HEK293 (cell line): ENCODE measurements around the gene CRYBA4.
A peak's percentile ranks its signal among the peaks of the same experiment; 100 is the strongest.

ENCODE experiments used
- CTCF ChIA-PET: fragments of 350-600 bp; formaldehyde crosslinking; extraction: SDS; loops from one replicate; lab custom pipeline; 2021; ENCODE audit warnings: antibody characterized with exemption; lab: Yijun Ruan, JAX
- POLR2A ChIA-PET: fragments of 300-600 bp; formaldehyde crosslinking; extraction: SDS; loops from one replicate; lab custom pipeline; 2020; ENCODE audit warnings: antibody characterized with exemption, inconsistent platforms; lab: Yijun Ruan, JAX
- H3K27ac ChIP-seq: fragments of 200-500 bp; sonication (Bioruptor generic); 2 replicates; pipeline ENCODE4 v1.5.1; 2014; ENCODE audit warnings: low read depth, low read length, control low read depth, inconsistent platforms; ENCODE audit errors: extremely low read depth
- H3K36me3 ChIP-seq, 2 experiments: fragments of 200-500 bp in 1 of 2; sonication (Bioruptor generic) in 1 of 2; 1 replicate in 1 of 2; 2 replicates in 1 of 2; pipeline ENCODE4 v1.5.1; 2014 to 2017; ENCODE audit warnings: inconsistent platforms in 2 of 2, low read length in 2 of 2; ENCODE audit not compliant: control insufficient read depth in 2 of 2, insufficient read depth in 1 of 2
- H3K4me1 ChIP-seq: fragments of 200-500 bp; sonication (Bioruptor generic); 2 replicates; pipeline ENCODE4 v1.5.1; 2014; ENCODE audit warnings: mild to moderate bottlenecking, low read length, inconsistent platforms; ENCODE audit not compliant: control insufficient read depth, insufficient read depth
- H3K4me3 ChIP-seq: 2 replicates; pipeline ENCODE4 v1.5.1; 2011; ENCODE audit warnings: low read depth, mild to moderate bottlenecking, control low read depth, low read length, moderate library complexity
- H3K9me3 ChIP-seq: fragments of 200-500 bp; sonication (Bioruptor generic); 2 replicates; pipeline ENCODE4 v1.5.1; 2014; ENCODE audit warnings: low read depth, low read length, inconsistent platforms; ENCODE audit not compliant: control insufficient read depth, insufficient read depth
- BCL11B ChIP-seq: fragments of 450-650 bp; formaldehyde crosslinking; IDR thresholded peaks from 2 replicates; pipeline ENCODE4 v1.5.1; 2016; ENCODE audit warnings: low read depth, missing biosample characterization, missing genetic modification characterization
- KLF16 ChIP-seq: fragments of 450-650 bp; formaldehyde crosslinking; IDR thresholded peaks from 2 replicates; pipeline ENCODE4 v1.5.1; 2017; ENCODE audit warnings: missing biosample characterization, missing genetic modification characterization
- KLF8 ChIP-seq: fragments of 450-650 bp; formaldehyde crosslinking; IDR thresholded peaks from 2 replicates; pipeline ENCODE4 v1.5.1; 2016; ENCODE audit warnings: missing biosample characterization, missing genetic modification characterization
- SP2 ChIP-seq: fragments of 450-650 bp; formaldehyde crosslinking; IDR thresholded peaks from 2 replicates; pipeline ENCODE4 v1.5.1; 2016; ENCODE audit warnings: missing biosample characterization, missing genetic modification characterization
- WT1 ChIP-seq: fragments of 450-650 bp; formaldehyde crosslinking; IDR thresholded peaks from 2 replicates; pipeline ENCODE4 v1.5.1; 2016; ENCODE audit warnings: missing biosample characterization, missing genetic modification characterization
- ZFP41 ChIP-seq: fragments of 450-650 bp; formaldehyde crosslinking; IDR thresholded peaks from 2 replicates; pipeline ENCODE4 v1.5.1; 2016; ENCODE audit warnings: missing biosample characterization, missing genetic modification characterization, borderline replicate concordance
- ZNF132 ChIP-seq: fragments of 450-650 bp; formaldehyde crosslinking; IDR thresholded peaks from 2 replicates; pipeline ENCODE4 v1.5.1; 2017; ENCODE audit warnings: missing biosample characterization, missing genetic modification characterization, borderline replicate concordance
- ZNF174 ChIP-seq: fragments of 450-650 bp; formaldehyde crosslinking; IDR thresholded peaks from 2 replicates; pipeline ENCODE4 v1.5.0; 2017; ENCODE audit warnings: missing biosample characterization, mild to moderate bottlenecking, missing genetic modification characterization
- ZNF2 ChIP-seq: fragments of 450-650 bp; formaldehyde crosslinking; IDR thresholded peaks from 2 replicates; pipeline ENCODE4 v1.5.1; 2016; ENCODE audit warnings: missing biosample characterization, missing genetic modification characterization
- ZNF433 ChIP-seq: fragments of 450-650 bp; formaldehyde crosslinking; IDR thresholded peaks from 2 replicates; pipeline ENCODE4 v1.5.1; 2016; ENCODE audit warnings: missing biosample characterization, missing genetic modification characterization, low read depth
- ZNF449 ChIP-seq: fragments of 450-650 bp; formaldehyde crosslinking; IDR thresholded peaks from 2 replicates; pipeline ENCODE4 v1.5.1; 2017; ENCODE audit warnings: missing biosample characterization, mild to moderate bottlenecking, missing genetic modification characterization, moderate library complexity
- ZNF501 ChIP-seq: fragments of 450-650 bp; formaldehyde crosslinking; IDR thresholded peaks from 2 replicates; pipeline ENCODE4 v1.5.1; 2016; ENCODE audit warnings: missing biosample characterization, missing genetic modification characterization
- ZNF514 ChIP-seq: fragments of 450-650 bp; formaldehyde crosslinking; IDR thresholded peaks from 2 replicates; pipeline ENCODE4 v1.5.1; 2016; ENCODE audit warnings: missing biosample characterization, missing genetic modification characterization
- ZNF600 ChIP-seq: fragments of 450-650 bp; formaldehyde crosslinking; IDR thresholded peaks from 2 replicates; pipeline ENCODE4 v1.5.1; 2016; ENCODE audit warnings: missing biosample characterization, missing genetic modification characterization
- ZNF660 ChIP-seq: fragments of 450-650 bp; IDR thresholded peaks from 2 replicates; pipeline ENCODE4 v1.5.1; 2018; ENCODE audit warnings: missing biosample characterization, mild to moderate bottlenecking, missing genetic modification characterization
- ZNF701 ChIP-seq: fragments of 450-650 bp; formaldehyde crosslinking; IDR thresholded peaks from 2 replicates; pipeline ENCODE4 v1.5.1; 2016; ENCODE audit warnings: missing biosample characterization, missing genetic modification characterization
- ZNF768 ChIP-seq: fragments of 450-650 bp; formaldehyde crosslinking; IDR thresholded peaks from 2 replicates; pipeline ENCODE4 v1.5.1; 2018; ENCODE audit warnings: missing biosample characterization, mild to moderate bottlenecking, missing genetic modification characterization
- ZSCAN4 ChIP-seq: fragments of 450-650 bp; formaldehyde crosslinking; IDR thresholded peaks from 2 replicates; pipeline ENCODE4 v1.5.1; 2017; ENCODE audit warnings: missing biosample characterization, missing genetic modification characterization
- TF ChIP-seq, protein P1 (sequence below): fragments of 450-650 bp; formaldehyde crosslinking; IDR thresholded peaks from 2 replicates; pipeline ENCODE4 v1.5.1; 2016; ENCODE audit warnings: missing biosample characterization, missing genetic modification characterization
- TF ChIP-seq, protein P2 (sequence below): fragments of 450-650 bp; formaldehyde crosslinking; IDR thresholded peaks from 2 replicates; pipeline ENCODE4 v1.5.1; 2016; ENCODE audit warnings: missing biosample characterization, missing genetic modification characterization, borderline replicate concordance
- TF ChIP-seq, protein P3 (sequence below): fragments of 450-650 bp; formaldehyde crosslinking; IDR thresholded peaks from 2 replicates; pipeline ENCODE4 v1.5.1; 2016; ENCODE audit warnings: missing biosample characterization, missing genetic modification characterization

The CRYBA4 gene

DNA sequence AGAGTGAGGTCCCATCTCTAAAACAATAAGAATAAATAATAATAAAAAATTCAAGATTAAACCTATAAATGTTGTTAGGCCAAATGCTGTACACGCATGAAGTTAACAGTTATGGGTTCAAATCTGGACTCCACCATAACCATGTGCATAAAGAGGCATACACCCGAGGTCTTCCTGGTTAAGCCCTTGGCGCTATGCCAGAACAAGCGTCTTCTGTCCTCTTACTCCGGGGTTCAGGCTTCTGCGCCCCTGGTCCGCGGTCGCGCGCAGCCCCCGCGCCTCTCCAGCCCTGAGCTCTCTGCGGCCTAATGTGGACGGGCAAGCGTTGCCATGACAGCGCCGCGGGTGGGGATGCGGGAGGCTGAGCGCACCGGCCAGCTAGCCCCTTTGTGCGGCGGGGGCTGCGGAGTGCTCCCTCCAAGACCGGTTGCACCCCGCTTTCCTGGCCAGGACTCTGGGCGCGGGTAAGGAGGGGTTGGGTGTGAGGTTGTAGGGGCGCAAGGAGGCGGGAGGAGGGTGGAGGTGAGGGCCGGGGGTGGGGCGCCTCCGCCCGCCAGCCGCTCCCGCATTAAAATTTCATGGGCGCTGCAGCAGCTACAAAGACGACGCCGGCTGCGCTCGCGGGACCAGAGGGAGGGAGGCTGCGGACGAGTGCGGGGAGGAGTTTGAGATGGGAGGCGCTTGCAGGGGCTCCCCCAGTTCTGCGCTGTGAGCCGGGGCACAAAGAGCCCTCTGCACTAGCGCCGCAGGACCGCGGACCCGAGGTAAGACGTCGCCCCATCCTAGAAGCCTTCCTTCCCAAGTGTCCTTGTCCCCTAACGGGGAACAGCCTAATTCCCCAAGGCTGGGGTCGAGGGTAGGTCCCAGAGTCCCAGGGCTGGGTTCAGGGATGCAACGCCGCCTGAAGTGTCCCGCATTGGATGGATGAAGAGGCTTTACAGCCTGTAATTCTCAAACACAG, 35.4 kb downstream of the CRYBA4 start, which contains the start of gene MIAT (continued):
- TF ChIP-seq BCL11B (tag by site-specific recombination): no peak
- no peak for TF ChIP-seq ZNF132 (tag by site-specific recombination)
- TF ChIP-seq, protein P1, sequence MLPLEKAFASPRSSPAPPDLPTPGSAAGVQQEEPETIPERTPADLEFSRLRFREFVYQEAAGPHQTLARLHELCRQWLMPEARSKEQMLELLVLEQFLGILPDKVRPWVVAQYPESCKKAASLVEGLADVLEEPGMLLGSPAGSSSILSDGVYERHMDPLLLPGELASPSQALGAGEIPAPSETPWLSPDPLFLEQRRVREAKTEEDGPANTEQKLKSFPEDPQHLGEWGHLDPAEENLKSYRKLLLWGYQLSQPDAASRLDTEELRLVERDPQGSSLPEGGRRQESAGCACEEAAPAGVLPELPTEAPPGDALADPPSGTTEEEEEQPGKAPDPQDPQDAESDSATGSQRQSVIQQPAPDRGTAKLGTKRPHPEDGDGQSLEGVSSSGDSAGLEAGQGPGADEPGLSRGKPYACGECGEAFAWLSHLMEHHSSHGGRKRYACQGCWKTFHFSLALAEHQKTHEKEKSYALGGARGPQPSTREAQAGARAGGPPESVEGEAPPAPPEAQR (tag by site-specific recombination): no peak
- TF ChIP-seq ZSCAN4 (tag by site-specific recombination): no peak
- TF ChIP-seq, all 188 proteins: peak for 18

DNA sequence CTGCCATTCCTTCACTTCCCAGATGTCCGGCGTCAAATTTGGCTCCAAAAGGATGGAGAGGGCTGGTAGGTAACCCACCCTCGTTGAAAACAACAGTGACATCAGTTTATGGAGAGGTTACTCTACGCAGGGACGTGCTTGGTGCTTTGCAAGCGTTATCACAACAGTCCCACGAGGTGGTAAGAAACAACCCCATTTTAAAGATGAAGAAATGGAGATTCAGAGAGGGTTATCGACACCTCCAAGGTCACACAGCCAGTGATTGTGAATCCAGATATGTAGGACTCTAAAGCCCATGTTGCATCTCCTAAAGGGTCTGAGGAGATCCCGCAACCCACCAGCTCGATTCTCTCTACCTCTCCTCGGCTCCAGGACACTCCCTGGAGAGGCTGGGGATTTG, 36.4 kb downstream of the CRYBA4 start:
- CTCF ChIA-PET: interaction anchor here (0.6 kb wide), 1 partner anchor 68 kb away, joined by 3 read pairs; the partner anchor contains the start of gene TPST2
- POLR2A ChIA-PET: no interaction called here

DNA sequence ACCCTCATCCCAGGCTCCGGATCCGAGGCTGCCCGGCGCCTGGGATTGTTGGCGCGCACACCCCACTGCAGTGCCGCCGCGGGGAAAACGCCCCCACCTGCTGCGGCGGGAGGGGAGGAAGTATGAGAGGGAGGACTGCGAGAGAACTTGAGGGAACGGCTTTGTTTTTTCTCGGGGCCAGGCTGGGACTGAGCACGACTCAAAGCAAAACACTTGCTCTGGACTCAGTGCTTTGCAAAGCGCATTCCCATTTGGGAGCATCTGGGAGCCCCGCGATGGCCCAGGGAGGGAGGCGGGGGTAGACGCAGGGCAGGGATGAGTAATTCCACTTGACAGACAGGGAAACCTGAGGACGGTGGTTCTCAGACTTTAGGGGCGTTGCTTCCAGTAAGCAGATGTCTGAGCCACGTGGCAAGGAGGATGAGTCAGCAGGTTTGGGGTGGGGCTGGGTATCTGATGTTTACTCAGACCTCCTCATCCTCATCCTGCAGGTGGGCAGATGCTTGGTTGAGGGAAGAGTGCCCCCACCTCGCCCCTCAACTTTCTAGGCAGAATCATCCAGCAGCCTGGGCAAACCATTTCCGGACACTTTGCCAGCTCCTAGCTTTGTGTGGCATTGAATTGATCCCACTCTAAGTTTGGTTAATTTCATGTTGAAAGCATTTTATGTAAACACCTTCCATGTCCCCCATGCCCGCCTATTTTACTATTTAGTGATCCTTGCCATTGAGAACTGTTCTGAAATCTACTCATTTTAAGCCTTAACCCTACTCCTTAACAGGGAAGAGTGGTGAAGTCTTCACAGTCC, 37.1 kb downstream of the CRYBA4 start:
- ChIA-PET POLR2A (no interaction called here), CTCF (interaction anchor here (0.6 to 0.8 kb wide), 4 partner anchors 10 to 635 kb away, joined by 3 to 4 read pairs (median 3); no protein-coding TSS in a partner anchor)
- peak overlapping the region; percentile 32 for H3K4me3 ChIP-seq
- H3K4me1 ChIP-seq: peaks cover 3% of the 10 kb centered on the region; the same call in 1 of the 2 replicates
- no peaks in the 10 kb centered on the region for H3K36me3 ChIP-seq
- H3K9me3 ChIP-seq: no peaks in the 10 kb centered on the region
- no peak overlapping the region; the same call in 1 of the 2 replicates for H3K27ac ChIP-seq
- TF ChIP-seq ZNF174 (tag by site-specific recombination) (no peak), ZNF600 (tag by site-specific recombination) (peak; percentile 97), WT1 (tag by site-specific recombination) (peak; percentile 75; the same call in 1 of the 2 replicates), ZNF701 (no peak), ZNF433 (no peak), KLF16 (peak; percentile 60), SP2 (tag by site-specific recombination) (peak; percentile 69), ZNF449 (no peak), ZNF514 (tag by site-specific recombination) (no peak), ZNF132 (tag by site-specific recombination) (no peak), KLF8 (peak; percentile 63; the same call in 1 of the 2 replicates), ZFP41 (tag by site-specific recombination) (no peak)
- TF ChIP-seq, protein P2, sequence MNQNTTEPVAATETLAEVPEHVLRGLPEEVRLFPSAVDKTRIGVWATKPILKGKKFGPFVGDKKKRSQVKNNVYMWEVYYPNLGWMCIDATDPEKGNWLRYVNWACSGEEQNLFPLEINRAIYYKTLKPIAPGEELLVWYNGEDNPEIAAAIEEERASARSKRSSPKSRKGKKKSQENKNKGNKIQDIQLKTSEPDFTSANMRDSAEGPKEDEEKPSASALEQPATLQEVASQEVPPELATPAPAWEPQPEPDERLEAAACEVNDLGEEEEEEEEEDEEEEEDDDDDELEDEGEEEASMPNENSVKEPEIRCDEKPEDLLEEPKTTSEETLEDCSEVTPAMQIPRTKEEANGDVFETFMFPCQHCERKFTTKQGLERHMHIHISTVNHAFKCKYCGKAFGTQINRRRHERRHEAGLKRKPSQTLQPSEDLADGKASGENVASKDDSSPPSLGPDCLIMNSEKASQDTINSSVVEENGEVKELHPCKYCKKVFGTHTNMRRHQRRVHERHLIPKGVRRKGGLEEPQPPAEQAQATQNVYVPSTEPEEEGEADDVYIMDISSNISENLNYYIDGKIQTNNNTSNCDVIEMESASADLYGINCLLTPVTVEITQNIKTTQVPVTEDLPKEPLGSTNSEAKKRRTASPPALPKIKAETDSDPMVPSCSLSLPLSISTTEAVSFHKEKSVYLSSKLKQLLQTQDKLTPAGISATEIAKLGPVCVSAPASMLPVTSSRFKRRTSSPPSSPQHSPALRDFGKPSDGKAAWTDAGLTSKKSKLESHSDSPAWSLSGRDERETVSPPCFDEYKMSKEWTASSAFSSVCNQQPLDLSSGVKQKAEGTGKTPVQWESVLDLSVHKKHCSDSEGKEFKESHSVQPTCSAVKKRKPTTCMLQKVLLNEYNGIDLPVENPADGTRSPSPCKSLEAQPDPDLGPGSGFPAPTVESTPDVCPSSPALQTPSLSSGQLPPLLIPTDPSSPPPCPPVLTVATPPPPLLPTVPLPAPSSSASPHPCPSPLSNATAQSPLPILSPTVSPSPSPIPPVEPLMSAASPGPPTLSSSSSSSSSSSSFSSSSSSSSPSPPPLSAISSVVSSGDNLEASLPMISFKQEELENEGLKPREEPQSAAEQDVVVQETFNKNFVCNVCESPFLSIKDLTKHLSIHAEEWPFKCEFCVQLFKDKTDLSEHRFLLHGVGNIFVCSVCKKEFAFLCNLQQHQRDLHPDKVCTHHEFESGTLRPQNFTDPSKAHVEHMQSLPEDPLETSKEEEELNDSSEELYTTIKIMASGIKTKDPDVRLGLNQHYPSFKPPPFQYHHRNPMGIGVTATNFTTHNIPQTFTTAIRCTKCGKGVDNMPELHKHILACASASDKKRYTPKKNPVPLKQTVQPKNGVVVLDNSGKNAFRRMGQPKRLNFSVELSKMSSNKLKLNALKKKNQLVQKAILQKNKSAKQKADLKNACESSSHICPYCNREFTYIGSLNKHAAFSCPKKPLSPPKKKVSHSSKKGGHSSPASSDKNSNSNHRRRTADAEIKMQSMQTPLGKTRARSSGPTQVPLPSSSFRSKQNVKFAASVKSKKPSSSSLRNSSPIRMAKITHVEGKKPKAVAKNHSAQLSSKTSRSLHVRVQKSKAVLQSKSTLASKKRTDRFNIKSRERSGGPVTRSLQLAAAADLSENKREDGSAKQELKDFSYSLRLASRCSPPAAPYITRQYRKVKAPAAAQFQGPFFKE (tag by site-specific recombination): no peak

More for the DNA sequence above, 36.4 kb downstream of the CRYBA4 start:
- no peak overlapping the region; the same call in 1 of the 2 replicates for H3K27ac ChIP-seq
- H3K9me3 ChIP-seq: no peaks in the 10 kb centered on the region
- no peak for TF ChIP-seq ZNF2
- 0 out of 2 replicates have a peak, but pooled peaks have one; percentile 5 for TF ChIP-seq ZNF501
- no peak for TF ChIP-seq ZNF660 (tag by site-specific recombination)
- TF ChIP-seq ZNF768 (tag by site-specific recombination): peak; percentile 98
- TF ChIP-seq, protein P3, sequence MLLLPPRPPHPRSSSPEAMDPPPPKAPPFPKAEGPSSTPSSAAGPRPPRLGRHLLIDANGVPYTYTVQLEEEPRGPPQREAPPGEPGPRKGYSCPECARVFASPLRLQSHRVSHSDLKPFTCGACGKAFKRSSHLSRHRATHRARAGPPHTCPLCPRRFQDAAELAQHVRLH (tag by site-specific recombination): peak; percentile 52; the same call in 1 of the 2 replicates
- TF ChIP-seq, all 188 proteins: peak for 3
- Histone ChIP-seq H3K4me1 (peaks cover 3% of the 10 kb centered on the region; the same call in 1 of the 2 replicates), H3K36me3 (no peaks in the 10 kb centered on the region), H3K4me3 (peak overlapping the region; percentile 32; the same call in 1 of the 2 replicates)
